ENCODE results near the gene SORBS1. TPM values are rescaled to one million over a fixed set of nuclear protein-coding genes. Genes with fewer than 3 reads are reported as not detected.

The SORBS1 gene
- polyA plus RNA-seq, 1 donor from 2014 or later, result 39.5 TPM

- Histone ChIP-seq H3K36me3 (ENCODE audit: insufficient read depth, low read length) (no peaks in the 10 kb centered on the region), H3K4me2 (ENCODE audit: low read length) (no peak overlapping the region), H3K27ac (ENCODE audit: low read length) (no peak overlapping the region), H3K9me2 (ENCODE audit: insufficient read depth, low read length) (no peaks in the 10 kb centered on the region), H3F3A (ENCODE audit: insufficient read depth, low read length, poor library complexity, severe bottlenecking) (no peaks in the 10 kb centered on the region), H3K27me3 (ENCODE audit: insufficient read depth, low read depth, low read length) (no peaks in the 10 kb centered on the region), H3K9me3 (ENCODE audit: low read length) (no peaks in the 10 kb centered on the region), H3K9ac (ENCODE audit: low read length) (no peak overlapping the region), H2AFZ (ENCODE audit: low read depth, low read length) (no peak overlapping the region), H3K4me3 (ENCODE audit: low read length) (no peak overlapping the region), H4K20me1 (ENCODE audit: insufficient read depth) (no peaks in the 10 kb centered on the region), H3K79me2 (replicated peaks; ENCODE audit: insufficient read depth, low read length) (no peaks in the 10 kb centered on the region)
- no peak for TF ChIP-seq POLR2AphosphoS5 (IDR thresholded peaks at IDR 0.05)
- no peak for TF ChIP-seq EZH2 (IDR thresholded peaks at IDR 0.05; ENCODE audit: borderline replicate concordance, insufficient read depth, low read length, poor library complexity, severe bottlenecking)
- TF ChIP-seq MXI1 (conservative IDR thresholded peaks at IDR 0.05; ENCODE audit: poor library complexity, severe bottlenecking), result no peak
- TF ChIP-seq CTCF (IDR thresholded peaks at IDR 0.05; ENCODE audit: poor library complexity, severe bottlenecking), result no peak
- no peak for TF ChIP-seq EP300 (conservative IDR thresholded peaks at IDR 0.05; ENCODE audit: poor library complexity, severe bottlenecking)
- TF ChIP-seq REST (IDR thresholded peaks at IDR 0.05; ENCODE audit: borderline replicate concordance), result no peak
- TF ChIP-seq RAD21 (conservative IDR thresholded peaks at IDR 0.05), result no peak
- TF ChIP-seq TAF1 (IDR thresholded peaks at IDR 0.05; ENCODE audit: low read depth), result no peak
- no peak for TF ChIP-seq SMC3 (conservative IDR thresholded peaks at IDR 0.05; ENCODE audit: poor library complexity)
Measured at GRCh38 chr10:95530561-95530960, 30.6 kb downstream of the SORBS1 start.

- no peaks in the 10 kb centered on the region for H3K9me3 ChIP-seq (ENCODE audit: low read length)
- no peak overlapping the region for H2AFZ ChIP-seq (ENCODE audit: low read depth, low read length)
- H3K27me3 ChIP-seq (ENCODE audit: insufficient read depth, low read depth, low read length), result no peaks in the 10 kb centered on the region
- no peaks in the 10 kb centered on the region for H3K79me2 ChIP-seq (replicated peaks; ENCODE audit: insufficient read depth, low read length)
- no peak overlapping the region for H3K27ac ChIP-seq (ENCODE audit: low read length)
- no peaks in the 10 kb centered on the region for H3K9me2 ChIP-seq (ENCODE audit: insufficient read depth, low read length)
- H4K20me1 ChIP-seq (ENCODE audit: insufficient read depth), result no peaks in the 10 kb centered on the region
- TF ChIP-seq TAF1 (IDR thresholded peaks at IDR 0.05; ENCODE audit: low read depth), result no peak
- TF ChIP-seq POLR2AphosphoS5 (IDR thresholded peaks at IDR 0.05), result no peak
- TF ChIP-seq EZH2 (IDR thresholded peaks at IDR 0.05; ENCODE audit: borderline replicate concordance, insufficient read depth, low read length, poor library complexity, severe bottlenecking), result no peak
- no peak for TF ChIP-seq SMC3 (conservative IDR thresholded peaks at IDR 0.05; ENCODE audit: poor library complexity)
- TF ChIP-seq REST (IDR thresholded peaks at IDR 0.05; ENCODE audit: borderline replicate concordance), result no peak
- H3K36me3 ChIP-seq (ENCODE audit: insufficient read depth, low read length), result no peaks in the 10 kb centered on the region
- no peak overlapping the region for H3K4me2 ChIP-seq (ENCODE audit: low read length)
- no peak overlapping the region for H3K4me3 ChIP-seq (ENCODE audit: low read length)
- no peaks in the 10 kb centered on the region for H3F3A ChIP-seq (ENCODE audit: insufficient read depth, low read length, poor library complexity, severe bottlenecking)
- H3K9ac ChIP-seq (ENCODE audit: low read length), result no peak overlapping the region
Measured at GRCh38 chr10:95530029-95530428, 31.1 kb downstream of the SORBS1 start.

Measured in neural cell (in vitro differentiated cells).